Endothelial cell (in vitro differentiated cells): ENCODE results near the gene GUF1. TPM values are rescaled to one million over a fixed set of nuclear protein-coding genes. Genes with fewer than 3 reads are reported as not detected.

ENCODE experiments used
- DNase-seq: peaks from one replicate; pipeline ENCODE4 v3.0.0; 2021; ENCODE audit warnings: low spot score
- H3K27ac Mint-ChIP-seq: one replicate; pipeline ENCODE4 v1.8.0; 2021; ENCODE audit warnings: mixed read lengths, inconsistent platforms; ENCODE audit not compliant: unreplicated experiment
- H3K27me3 Mint-ChIP-seq: one replicate; pipeline ENCODE4 v1.8.0; 2021; ENCODE audit warnings: mild to moderate bottlenecking, moderate library complexity, mixed read lengths, inconsistent platforms; ENCODE audit not compliant: unreplicated experiment
- H3K36me3 Mint-ChIP-seq: one replicate; pipeline ENCODE4 v1.8.0; 2021; ENCODE audit warnings: mild to moderate bottlenecking, low read depth, mixed read lengths, inconsistent platforms; ENCODE audit not compliant: unreplicated experiment
- H3K4me1 Mint-ChIP-seq: one replicate; pipeline ENCODE4 v1.8.0; 2021; ENCODE audit warnings: mild to moderate bottlenecking, mixed read lengths, inconsistent platforms; ENCODE audit not compliant: unreplicated experiment
- H3K4me3 Mint-ChIP-seq: one replicate; pipeline ENCODE4 v1.8.0; 2021; ENCODE audit warnings: mild to moderate bottlenecking, mixed read lengths, inconsistent platforms; ENCODE audit not compliant: unreplicated experiment
- H3K9me3 Mint-ChIP-seq: one replicate; pipeline ENCODE4 v1.8.0; 2021; ENCODE audit warnings: mixed read lengths, inconsistent platforms; ENCODE audit not compliant: unreplicated experiment
- CTCF ChIP-seq: fragments of 200-600 bp; sonication (generic); IDR thresholded peaks from one replicate; pipeline ENCODE4 v1.5.0; 2021; ENCODE audit warnings: antibody characterized with exemption; ENCODE audit not compliant: unreplicated experiment
- total RNA-seq: library from RNA; stranded (reverse); fragmentation: NEBNext Ultra II Directional; extraction: Animal tissue kit (Norgen Biotek cat#: 25700); gene quantifications from one replicate; pipeline ENCODE4 v1.2.1, GENCODE V29; 2021; ENCODE audit not compliant: unreplicated experiment

The GUF1 gene
- total RNA-seq, 1 donor from 2014 or later: 14.7 TPM

GRCh38 chr4:44716597-44716996, 38.4 kb downstream of the GUF1 start:
- DNase-seq: no peak
- TF ChIP-seq CTCF: no peak
- Mint-ChIP-seq H3K27me3 (no peaks in the 10 kb centered on the region), H3K27ac (no peak overlapping the region), H3K9me3 (no peaks in the 10 kb centered on the region), H3K4me1 (peaks cover 5% of the 10 kb centered on the region), H3K4me3 (no peak overlapping the region), H3K36me3 (no peaks in the 10 kb centered on the region)

GRCh38 chr4:44720371-44720770, 42.2 kb downstream of the GUF1 start:
- no peak for TF ChIP-seq CTCF
- Mint-ChIP-seq H3K27ac (no peak overlapping the region), H3K9me3 (no peaks in the 10 kb centered on the region), H3K36me3 (no peaks in the 10 kb centered on the region), H3K27me3 (no peaks in the 10 kb centered on the region), H3K4me1 (peaks cover 1% of the 10 kb centered on the region), H3K4me3 (no peak overlapping the region)
- DNase-seq: no peak

GRCh38 chr4:44722001-44722400, 43.8 kb downstream of the GUF1 start:
- DNase-seq: no peak
- TF ChIP-seq CTCF: no peak
- peaks cover 5% of the 10 kb centered on the region for H3K4me1 Mint-ChIP-seq
- H3K4me3 Mint-ChIP-seq: no peak overlapping the region
- H3K9me3 Mint-ChIP-seq: no peaks in the 10 kb centered on the region
- no peaks in the 10 kb centered on the region for H3K27me3 Mint-ChIP-seq
- H3K27ac Mint-ChIP-seq: no peak overlapping the region
- no peaks in the 10 kb centered on the region for H3K36me3 Mint-ChIP-seq

GRCh38 chr4:44725166-44725565, 46.9 kb downstream of the GUF1 start:
- H3K4me3 Mint-ChIP-seq: peak overlapping the region; percentile 94
- no peaks in the 10 kb centered on the region for H3K9me3 Mint-ChIP-seq
- no peak for DNase-seq
- peaks cover 5% of the 10 kb centered on the region for H3K4me1 Mint-ChIP-seq
- no peaks in the 10 kb centered on the region for H3K36me3 Mint-ChIP-seq
- no peak for TF ChIP-seq CTCF
- H3K27ac Mint-ChIP-seq: no peak overlapping the region
- H3K27me3 Mint-ChIP-seq: peaks cover 3% of the 10 kb centered on the region

- Mint-ChIP-seq H3K36me3 (no peaks in the 10 kb centered on the region), H3K4me1 (peaks cover 5% of the 10 kb centered on the region), H3K9me3 (no peaks in the 10 kb centered on the region), H3K27ac (peak overlapping the region; percentile 17), H3K4me3 (peak overlapping the region; percentile 94), H3K27me3 (peaks cover 3% of the 10 kb centered on the region)
- TF ChIP-seq CTCF: no peak
- DNase-seq: no peak
These were observed 47.5 kb downstream of the GUF1 start for GRCh38 chr4:44725726-44726037.
